GM23248 (cell line): ENCODE results near the gene SLC38A2. TPM values are rescaled to one million over a fixed set of nuclear protein-coding genes. Genes with fewer than 3 reads are reported as not detected.

Experiments
- DNase-seq: peaks from one replicate; pipeline ENCODE4 v3.0.0-alpha.2; 2015
- H2AFZ ChIP-seq: fragments of 200-600 bp; sonication (generic); 2 replicates; pipeline ENCODE4 v1.6.1; 2016; ENCODE audit warnings: antibody characterized with exemption
- H3F3A ChIP-seq: fragments of 200-600 bp; sonication (generic); 2 replicates; pipeline ENCODE4 v1.6.1; 2016; ENCODE audit warnings: mild to moderate bottlenecking, antibody characterized with exemption, mixed run types; ENCODE audit not compliant: insufficient read depth
- H3K27ac ChIP-seq: fragments of 200-600 bp; sonication (generic); 2 replicates; pipeline ENCODE4 v1.5.1; 2016; ENCODE audit warnings: mild to moderate bottlenecking
- H3K27me3 ChIP-seq: fragments of 200-600 bp; sonication (generic); replicated peaks from 2 replicates; pipeline ENCODE4 v1.6.1; 2016; ENCODE audit warnings: mild to moderate bottlenecking; ENCODE audit not compliant: insufficient read depth
- H3K36me3 ChIP-seq: fragments of 200-600 bp; sonication (generic); 2 replicates; pipeline ENCODE4 v1.6.1; 2016; ENCODE audit warnings: low read depth, mild to moderate bottlenecking
- H3K4me1 ChIP-seq: fragments of 200-600 bp; sonication (generic); 2 replicates; pipeline ENCODE4 v1.6.1; 2016; ENCODE audit warnings: mild to moderate bottlenecking; ENCODE audit not compliant: insufficient read depth
- H3K4me2 ChIP-seq: fragments of 200-600 bp; sonication (generic); one replicate; pipeline ENCODE4 v1.6.1; 2016; ENCODE audit warnings: mild to moderate bottlenecking; ENCODE audit not compliant: unreplicated experiment
- H3K4me3 ChIP-seq: fragments of 200-600 bp; sonication (generic); 2 replicates; pipeline ENCODE4 v1.5.1; 2016; ENCODE audit warnings: mild to moderate bottlenecking
- H3K79me2 ChIP-seq: fragments of 200-600 bp; sonication (generic); 2 replicates; pipeline ENCODE4 v1.6.1; 2016; ENCODE audit warnings: mild to moderate bottlenecking; ENCODE audit not compliant: insufficient read depth
- H3K9ac ChIP-seq: fragments of 200-600 bp; sonication (generic); 2 replicates; pipeline ENCODE4 v1.6.1; 2016; ENCODE audit warnings: mild to moderate bottlenecking
- H3K9me2 ChIP-seq: fragments of 200-600 bp; sonication (generic); 2 replicates; pipeline ENCODE4 v1.6.1; 2016; ENCODE audit warnings: mixed run types, mild to moderate bottlenecking, moderate library complexity; ENCODE audit not compliant: insufficient read depth
- H3K9me3 ChIP-seq: fragments of 200-600 bp; sonication (generic); one replicate; pipeline ENCODE4 v1.6.1; 2017; ENCODE audit warnings: low read depth
- H4K20me1 ChIP-seq: fragments of 200-600 bp; sonication (generic); 2 replicates; pipeline ENCODE4 v1.6.0; 2016; ENCODE audit not compliant: insufficient read depth
- EZH2 ChIP-seq: fragments of 200-600 bp; sonication (generic); IDR thresholded peaks from 2 replicates; pipeline ENCODE4 v1.6.1; 2018; ENCODE audit warnings: antibody characterized with exemption, mild to moderate bottlenecking; ENCODE audit not compliant: insufficient read depth, poor library complexity, severe bottlenecking
- EZH2phosphoT487 ChIP-seq: fragments of 200-600 bp; sonication (generic); IDR thresholded peaks from 2 replicates; pipeline ENCODE4 v1.6.1; 2018; ENCODE audit warnings: antibody characterized with exemption, moderate library complexity, mild to moderate bottlenecking, low read depth; ENCODE audit not compliant: insufficient read depth
- WGBS, 2 experiments: methylation state at CpG; one replicate each; pipeline ENCODE4 v1.1.6; 2015 to 2017; ENCODE audit warnings: low lambda C conversion rate in 2 of 2, low coverage in 1 of 2; ENCODE audit errors: missing lambda C conversion rate in 2 of 2; 5-methylcytosine and 5-hydroxymethylcytosine counted together
- in situ Hi-C: fragments of 300-500 bp; cut with MboI; formaldehyde crosslinking; loops from 2 replicates; pipeline ENCODE4 v1.15.0; 2020
- polyA plus RNA-seq: library from polyadenylated mRNA; unstranded; fragments of >200 nt; fragmentation: Nextera tagmentation; extraction: Ambion mirVana; gene quantifications from 2 replicates; pipeline ENCODE4 v1.2.1, GENCODE V29; 2016
- total RNA-seq: library from RNA; depleted of rRNA; stranded (reverse); fragments of >200 nt; shearing (Covaris generic); gene quantifications from 2 replicates; pipeline ENCODE4 v1.2.3, GENCODE V29; 2014

The SLC38A2 gene
- total and polyA plus RNA-seq, 2 experiments from 2014 or later = 683 to 1,383 TPM

GRCh38 chr12:46413368-46413767 is 40.8 kb upstream of the SLC38A2 start:
- H4K20me1 ChIP-seq = no peaks in the 10 kb centered on the region
- 94 to 97% methylated on average over 2 of the region's 2 CpGs for WGBS, 2 experiments
- no peak for DNase-seq
- H3K4me2 ChIP-seq = no peak overlapping the region
- TF ChIP-seq EZH2 (no peak), EZH2phosphoT487 (no peak)
- H2AFZ ChIP-seq = no peak overlapping the region
- H3K4me3 ChIP-seq = no peak overlapping the region
- no peak overlapping the region for H3K9ac ChIP-seq
- peaks cover 12% of the 10 kb centered on the region for H3K4me1 ChIP-seq
- no peaks in the 10 kb centered on the region for H3K79me2 ChIP-seq
- H3K9me2 ChIP-seq = no peaks in the 10 kb centered on the region
- no peaks in the 10 kb centered on the region for H3K9me3 ChIP-seq
- H3K27me3 ChIP-seq = no peaks in the 10 kb centered on the region
- H3K27ac ChIP-seq = no peak overlapping the region
- no peaks in the 10 kb centered on the region for H3F3A ChIP-seq
- in situ Hi-C loops = no loop called here
- no peaks in the 10 kb centered on the region for H3K36me3 ChIP-seq

GRCh38 chr12:46412857-46413256 is 40.3 kb upstream of the SLC38A2 start:
- Histone ChIP-seq H3K27ac (no peak overlapping the region), H2AFZ (no peak overlapping the region), H3K9ac (no peak overlapping the region), H4K20me1 (no peaks in the 10 kb centered on the region), H3K36me3 (no peaks in the 10 kb centered on the region), H3K4me1 (peaks cover 12% of the 10 kb centered on the region), H3K4me2 (no peak overlapping the region), H3F3A (no peaks in the 10 kb centered on the region), H3K4me3 (no peak overlapping the region), H3K9me2 (no peaks in the 10 kb centered on the region), H3K27me3 (no peaks in the 10 kb centered on the region), H3K79me2 (no peaks in the 10 kb centered on the region), H3K9me3 (no peaks in the 10 kb centered on the region)
- no peak for TF ChIP-seq EZH2
- no peak for TF ChIP-seq EZH2phosphoT487
- no peak for DNase-seq
- 96 to 97% methylated on average over 4 of the region's 4 CpGs for WGBS, 2 experiments
- in situ Hi-C loops = no loop called here

GRCh38 chr12:46410495-46410894 is 37.9 kb upstream of the SLC38A2 start:
- no peaks in the 10 kb centered on the region for H3K9me2 ChIP-seq
- peak; percentile 23 for DNase-seq
- no peaks in the 10 kb centered on the region for H3K79me2 ChIP-seq
- TF ChIP-seq EZH2phosphoT487 (no peak), EZH2 (no peak)
- H3K9me3 ChIP-seq = no peaks in the 10 kb centered on the region
- H4K20me1 ChIP-seq = no peaks in the 10 kb centered on the region
- no peaks in the 10 kb centered on the region for H3K27me3 ChIP-seq
- 30 to 35% methylated on average over 3 of the region's 3 CpGs for WGBS, 2 experiments
- no peak overlapping the region for H3K27ac ChIP-seq
- peaks cover 28% of the 10 kb centered on the region for H3K4me1 ChIP-seq
- in situ Hi-C loops = no loop called here
- H2AFZ ChIP-seq = no peak overlapping the region
- H3K9ac ChIP-seq = no peak overlapping the region
- H3F3A ChIP-seq = peaks cover 5% of the 10 kb centered on the region
- H3K36me3 ChIP-seq = no peaks in the 10 kb centered on the region
- peak overlapping the region; percentile 36 for H3K4me2 ChIP-seq
- H3K4me3 ChIP-seq = no peak overlapping the region

GRCh38 chr12:46409974-46410373 is 37.4 kb upstream of the SLC38A2 start:
- Histone ChIP-seq H2AFZ (no peak overlapping the region), H3K9ac (no peak overlapping the region), H3K36me3 (no peaks in the 10 kb centered on the region), H3K9me2 (no peaks in the 10 kb centered on the region), H3K27ac (no peak overlapping the region), H3K79me2 (no peaks in the 10 kb centered on the region), H3K4me1 (peaks cover 33% of the 10 kb centered on the region), H4K20me1 (no peaks in the 10 kb centered on the region), H3K9me3 (no peaks in the 10 kb centered on the region), H3F3A (peaks cover 11% of the 10 kb centered on the region), H3K4me2 (no peak overlapping the region), H3K4me3 (no peak overlapping the region), H3K27me3 (no peaks in the 10 kb centered on the region)
- TF ChIP-seq EZH2phosphoT487 (no peak), EZH2 (no peak)
- 56 to 62% methylated on average over 1 of the region's 1 CpG for WGBS, 2 experiments
- in situ Hi-C loops = no loop called here
- DNase-seq = no peak

- Histone ChIP-seq H3K9ac (no peak overlapping the region), H2AFZ (no peak overlapping the region), H4K20me1 (no peaks in the 10 kb centered on the region), H3K4me3 (no peak overlapping the region), H3K9me3 (no peaks in the 10 kb centered on the region), H3K4me2 (no peak overlapping the region), H3K27me3 (no peaks in the 10 kb centered on the region), H3K79me2 (no peaks in the 10 kb centered on the region), H3K27ac (no peak overlapping the region), H3K9me2 (no peaks in the 10 kb centered on the region), H3K36me3 (no peaks in the 10 kb centered on the region), H3F3A (peaks cover 17% of the 10 kb centered on the region), H3K4me1 (peaks cover 40% of the 10 kb centered on the region)
- DNase-seq = no peak
- in situ Hi-C loops = no loop called here
- TF ChIP-seq EZH2 = no peak
- no peak for TF ChIP-seq EZH2phosphoT487
- WGBS, 2 experiments = 62 to 63% methylated on average over 3 of the region's 3 CpGs
Observed at GRCh38 chr12:46409342-46409741, 36.8 kb upstream of the SLC38A2 start.
